Mesothelial cell of epicardium (in vitro differentiated cells): ENCODE measurements around the gene FGF21. TPM values are rescaled to one million over a fixed set of nuclear protein-coding genes. Genes with fewer than 3 reads are reported as not detected.
"Not testable (repeated sequence)": the region's sequence is repeated elsewhere in the genome, so short reads cannot be mapped to it uniquely, and the experiment has no call there.

Experiments used
- DNase-seq, 2 experiments: peaks; one replicate each; pipeline ENCODE4 v3.0.0; 2021; ENCODE audit warnings: low spot score in 2 of 2; ENCODE audit not compliant: unreplicated experiment in 2 of 2
- H3K27ac Mint-ChIP-seq: 2 replicates; pipeline ENCODE4 v1.8.0; 2021; ENCODE audit warnings: mixed read lengths
- H3K27me3 Mint-ChIP-seq: 2 replicates; pipeline ENCODE4 v1.8.0; 2021; ENCODE audit warnings: low read depth, mixed read lengths
- H3K36me3 Mint-ChIP-seq: 2 replicates; pipeline ENCODE4 v1.8.0; 2021; ENCODE audit warnings: mixed read lengths
- H3K4me1 Mint-ChIP-seq: 2 replicates; pipeline ENCODE4 v1.8.0; 2021; ENCODE audit warnings: mixed read lengths
- H3K4me3 Mint-ChIP-seq: 2 replicates; pipeline ENCODE4 v1.8.0; 2021; ENCODE audit warnings: mild to moderate bottlenecking, moderate library complexity, mixed read lengths
- H3K9me3 Mint-ChIP-seq: 2 replicates; pipeline ENCODE4 v1.8.0; 2021; ENCODE audit warnings: mixed read lengths
- CTCF ChIP-seq: fragments of 200-600 bp; sonication (generic); IDR thresholded peaks from one replicate; pipeline ENCODE4 v1.5.0; 2021; ENCODE audit warnings: antibody characterized with exemption; ENCODE audit not compliant: unreplicated experiment
- total RNA-seq: library from RNA; stranded (reverse); gene quantifications from 3 replicates; pipeline ENCODE4 v1.2.1, GENCODE V29; 2021

Gene FGF21
- total RNA-seq, 1 donor from 2014 or later = not detected

GRCh38 chr19:48760504-48761205 lies 5.3 kb downstream of the FGF21 start:
- H3K4me3 Mint-ChIP-seq = no peak overlapping the region
- H3K27me3 Mint-ChIP-seq = peaks cover 35% of the 10 kb centered on the region

GRCh38 chr19:48765816-48766215 lies 10.5 kb downstream of the FGF21 start:
- H3K27ac Mint-ChIP-seq, H3K4me3 Mint-ChIP-seq, H3K36me3 Mint-ChIP-seq, DNase-seq, H3K9me3 Mint-ChIP-seq, H3K4me1 Mint-ChIP-seq: not testable (repeated sequence)
- H3K27me3 Mint-ChIP-seq = peaks cover 45% of the 10 kb centered on the region

More at GRCh38 chr19:48760504-48761205, 5.3 kb downstream of the FGF21 start:
- no peak for TF ChIP-seq CTCF
- DNase-seq = no peak
- H3K9me3 Mint-ChIP-seq = no peaks in the 10 kb centered on the region
- H3K27ac Mint-ChIP-seq = no peak overlapping the region
- H3K36me3 Mint-ChIP-seq = no peaks in the 10 kb centered on the region
- no peaks in the 10 kb centered on the region for H3K4me1 Mint-ChIP-seq

- H3K4me3 Mint-ChIP-seq, H3K27ac Mint-ChIP-seq, H3K36me3 Mint-ChIP-seq, H3K4me1 Mint-ChIP-seq, H3K9me3 Mint-ChIP-seq, DNase-seq: not testable (repeated sequence)
- H3K27me3 Mint-ChIP-seq = peaks cover 22% of the 10 kb centered on the region
Observed at GRCh38 chr19:48768171-48768753, 12.9 kb downstream of the FGF21 start.

- DNase-seq = no peak
- no peaks in the 10 kb centered on the region for H3K9me3 Mint-ChIP-seq
- H3K27ac Mint-ChIP-seq = no peak overlapping the region
- no peaks in the 10 kb centered on the region for H3K36me3 Mint-ChIP-seq
- no peak overlapping the region for H3K4me3 Mint-ChIP-seq
- H3K4me1 Mint-ChIP-seq = no peaks in the 10 kb centered on the region
- H3K27me3 Mint-ChIP-seq = peaks cover 19% of the 10 kb centered on the region
- TF ChIP-seq CTCF = no peak
Observed at GRCh38 chr19:48768994-48769713, 13.8 kb downstream of the FGF21 start.

- H3K27ac Mint-ChIP-seq = no peak overlapping the region
- TF ChIP-seq CTCF = no peak
- no peaks in the 10 kb centered on the region for H3K4me1 Mint-ChIP-seq
Observed at GRCh38 chr19:48770266-48770665, 14.9 kb downstream of the FGF21 start.

GRCh38 chr19:48770734-48771472 lies 15.6 kb downstream of the FGF21 start:
- no peak for DNase-seq
- no peaks in the 10 kb centered on the region for H3K4me1 Mint-ChIP-seq
- H3K4me3 Mint-ChIP-seq = no peak overlapping the region
- H3K27ac Mint-ChIP-seq = no peak overlapping the region
- H3K9me3 Mint-ChIP-seq = no peaks in the 10 kb centered on the region
- no peak for TF ChIP-seq CTCF
- H3K36me3 Mint-ChIP-seq = no peaks in the 10 kb centered on the region
- peaks cover 12% of the 10 kb centered on the region for H3K27me3 Mint-ChIP-seq

More at GRCh38 chr19:48770266-48770665, 14.9 kb downstream of the FGF21 start:
- peaks cover 16% of the 10 kb centered on the region for H3K27me3 Mint-ChIP-seq
- no peaks in the 10 kb centered on the region for H3K36me3 Mint-ChIP-seq
- H3K4me3 Mint-ChIP-seq = no peak overlapping the region
- DNase-seq = no peak
- H3K9me3 Mint-ChIP-seq = no peaks in the 10 kb centered on the region
